SU-DHL-6 (cell line): ENCODE results near the gene ERI2.
"Not testable (repeated sequence)": the region's sequence is repeated elsewhere in the genome, so short reads cannot be mapped to it uniquely, and the experiment has no call there.

ENCODE experiments used
- H2AFZ ChIP-seq: fragments of 200-600 bp; sonication (generic); 2 replicates; pipeline ENCODE4 v1.6.1; 2014; ENCODE audit warnings: low read depth, mild to moderate bottlenecking, moderate library complexity, mixed read lengths, antibody characterized with exemption, low read length; ENCODE audit not compliant: severe bottlenecking
- H3F3A ChIP-seq: fragments of 200-600 bp; shearing (Covaris generic); 2 replicates; pipeline ENCODE4 v1.6.0; 2016; ENCODE audit warnings: antibody characterized with exemption, mild to moderate bottlenecking; ENCODE audit not compliant: insufficient read depth
- H3K27ac ChIP-seq: fragments of 200-600 bp; sonication (generic); 2 replicates; pipeline ENCODE4 v1.5.1; 2016; ENCODE audit warnings: low read depth, mild to moderate bottlenecking, low read length, moderate library complexity, mixed read lengths
- H3K27me3 ChIP-seq: fragments of 200-600 bp; sonication (generic), shearing (Covaris generic); 2 replicates; pipeline ENCODE4 v1.6.0; 2014; ENCODE audit warnings: mild to moderate bottlenecking, low read length
- H3K36me3 ChIP-seq: fragments of 200-600 bp; sonication (generic); 2 replicates; pipeline ENCODE4 v1.6.1; 2014; ENCODE audit warnings: mild to moderate bottlenecking, low read length, mixed read lengths
- H3K4me2 ChIP-seq: fragments of 300-600, 200-600 bp; shearing (Covaris generic), sonication (generic); 2 replicates; pipeline ENCODE4 v1.6.0; 2014; ENCODE audit warnings: low read length, low read depth, mild to moderate bottlenecking; ENCODE audit not compliant: poor library complexity, severe bottlenecking
- H3K4me3 ChIP-seq: fragments of 200-600 bp; sonication (generic); 2 replicates; pipeline ENCODE4 v1.5.1; 2014; ENCODE audit warnings: antibody characterized with exemption, low read length, mild to moderate bottlenecking, mixed read lengths; ENCODE audit not compliant: insufficient read depth, poor library complexity, severe bottlenecking
- H3K79me2 ChIP-seq: fragments of 200-600 bp; sonication (generic); 2 replicates; pipeline ENCODE4 v1.6.1; 2014; ENCODE audit warnings: mild to moderate bottlenecking, low read length, moderate library complexity; ENCODE audit not compliant: insufficient read depth
- H3K9ac ChIP-seq: fragments of 200-600 bp; sonication (generic); 2 replicates; pipeline ENCODE4 v1.7.0; 2014; ENCODE audit warnings: mild to moderate bottlenecking, low read length
- H3K9me2 ChIP-seq: fragments of 200-600 bp; sonication (generic); replicated peaks from 2 replicates; pipeline ENCODE4 v1.6.1; 2014; ENCODE audit warnings: low read length; ENCODE audit not compliant: insufficient read depth
- H3K9me3 ChIP-seq: fragments of 200-600 bp; sonication (generic); 2 replicates; pipeline ENCODE4 v1.6.1; 2014; ENCODE audit warnings: low read length, mixed read lengths; ENCODE audit not compliant: insufficient read depth
- H4K20me1 ChIP-seq: fragments of 200-600 bp; sonication (generic); 2 replicates; pipeline ENCODE4 v1.6.1; 2014; ENCODE audit warnings: low read depth, mild to moderate bottlenecking, antibody characterized with exemption, low read length, moderate library complexity, mixed read lengths
- EZH2phosphoT487 ChIP-seq: fragments of 200-600 bp; sonication (generic), shearing (Covaris generic); conservative IDR thresholded peaks from 2 replicates; pipeline ENCODE4 v1.6.1; 2018; ENCODE audit warnings: mild to moderate bottlenecking, antibody characterized with exemption, low read length, moderate library complexity, mixed read lengths
- TF ChIP-seq, protein P1 (sequence below): fragments of 200-600 bp; sonication (generic); IDR thresholded peaks from one replicate; pipeline ENCODE4 v1.5.1; 2017; ENCODE audit warnings: antibody characterized with exemption, mild to moderate bottlenecking, low read length, moderate library complexity; ENCODE audit not compliant: insufficient read depth, poor library complexity, severe bottlenecking

ERI2 gene

DNA sequence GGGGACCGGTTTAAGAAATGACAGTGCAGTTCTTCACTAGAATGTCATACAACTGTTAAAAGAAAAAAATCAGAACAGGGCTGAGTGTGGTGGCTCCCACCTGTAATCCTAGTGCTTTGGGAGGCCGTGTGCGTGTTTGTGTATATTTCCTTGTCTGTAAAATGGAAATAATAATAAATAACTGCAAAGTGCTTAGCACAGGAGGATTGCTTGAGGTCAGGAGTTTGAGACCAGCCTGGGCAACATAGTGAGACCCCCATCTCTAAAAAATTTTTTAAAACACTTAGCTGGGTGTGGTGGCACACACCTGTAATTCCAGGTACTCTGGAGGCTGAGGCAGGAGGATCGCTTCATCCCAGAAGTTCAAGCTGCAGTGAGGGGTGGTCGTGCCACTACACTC lies 40.0 kb downstream of the ERI2 start:
- H3K4me3 ChIP-seq = no peak overlapping the region
- no peak for TF ChIP-seq EZH2phosphoT487
- TF ChIP-seq, protein P1, sequence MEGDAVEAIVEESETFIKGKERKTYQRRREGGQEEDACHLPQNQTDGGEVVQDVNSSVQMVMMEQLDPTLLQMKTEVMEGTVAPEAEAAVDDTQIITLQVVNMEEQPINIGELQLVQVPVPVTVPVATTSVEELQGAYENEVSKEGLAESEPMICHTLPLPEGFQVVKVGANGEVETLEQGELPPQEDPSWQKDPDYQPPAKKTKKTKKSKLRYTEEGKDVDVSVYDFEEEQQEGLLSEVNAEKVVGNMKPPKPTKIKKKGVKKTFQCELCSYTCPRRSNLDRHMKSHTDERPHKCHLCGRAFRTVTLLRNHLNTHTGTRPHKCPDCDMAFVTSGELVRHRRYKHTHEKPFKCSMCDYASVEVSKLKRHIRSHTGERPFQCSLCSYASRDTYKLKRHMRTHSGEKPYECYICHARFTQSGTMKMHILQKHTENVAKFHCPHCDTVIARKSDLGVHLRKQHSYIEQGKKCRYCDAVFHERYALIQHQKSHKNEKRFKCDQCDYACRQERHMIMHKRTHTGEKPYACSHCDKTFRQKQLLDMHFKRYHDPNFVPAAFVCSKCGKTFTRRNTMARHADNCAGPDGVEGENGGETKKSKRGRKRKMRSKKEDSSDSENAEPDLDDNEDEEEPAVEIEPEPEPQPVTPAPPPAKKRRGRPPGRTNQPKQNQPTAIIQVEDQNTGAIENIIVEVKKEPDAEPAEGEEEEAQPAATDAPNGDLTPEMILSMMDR = no peak
- H3K9ac ChIP-seq = no peak overlapping the region
- no peaks in the 10 kb centered on the region for H3K9me3 ChIP-seq
- H2AFZ ChIP-seq = no peak overlapping the region
- no peaks in the 10 kb centered on the region for H3K79me2 ChIP-seq
- no peaks in the 10 kb centered on the region for H4K20me1 ChIP-seq
- no peak overlapping the region for H3K4me2 ChIP-seq
- no peaks in the 10 kb centered on the region for H3K27me3 ChIP-seq
- no peaks in the 10 kb centered on the region for H3K9me2 ChIP-seq
- H3K27ac ChIP-seq = no peak overlapping the region
- H3F3A ChIP-seq = no peaks in the 10 kb centered on the region
- no peaks in the 10 kb centered on the region for H3K36me3 ChIP-seq

GRCh38 chr16:20765732-20766131 lies 40.5 kb downstream of the ERI2 start:
- no peak overlapping the region for H3K4me3 ChIP-seq
- no peaks in the 10 kb centered on the region for H3K36me3 ChIP-seq
- no peaks in the 10 kb centered on the region for H4K20me1 ChIP-seq
- no peaks in the 10 kb centered on the region for H3K79me2 ChIP-seq
- no peaks in the 10 kb centered on the region for H3K9me2 ChIP-seq
- no peak overlapping the region for H2AFZ ChIP-seq
- H3K9ac ChIP-seq = no peak overlapping the region
- H3K27ac ChIP-seq = no peak overlapping the region
- no peaks in the 10 kb centered on the region for H3K9me3 ChIP-seq
- no peaks in the 10 kb centered on the region for H3F3A ChIP-seq
- no peaks in the 10 kb centered on the region for H3K27me3 ChIP-seq
- H3K4me2 ChIP-seq = no peak overlapping the region
- TF ChIP-seq EZH2phosphoT487 = no peak
- TF ChIP-seq, protein P1 = no peak

DNA sequence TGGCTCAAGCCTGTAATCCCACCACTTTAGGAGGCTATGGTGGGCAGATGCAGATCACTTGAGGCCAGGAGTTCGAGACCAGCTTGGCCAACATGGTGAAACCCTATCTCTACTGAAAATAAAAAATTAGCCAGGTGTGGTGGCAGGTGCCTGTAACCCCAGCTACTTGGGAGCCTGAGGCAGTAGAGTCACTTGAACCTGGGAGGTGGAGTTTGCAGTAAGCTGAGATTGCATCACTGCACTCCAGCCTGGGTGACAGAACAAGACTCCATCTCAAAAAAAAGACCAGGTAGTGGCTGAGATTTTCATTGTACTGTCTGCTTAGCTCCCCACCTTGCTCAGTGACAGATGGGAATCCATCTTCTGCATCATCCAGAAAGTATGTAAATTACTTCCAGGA lies 41.8 kb downstream of the ERI2 start:
- not testable (repeated sequence) for H3K27me3 ChIP-seq, H4K20me1 ChIP-seq, H3K9ac ChIP-seq, H3F3A ChIP-seq, H3K9me3 ChIP-seq, H3K9me2 ChIP-seq, H3K36me3 ChIP-seq, H3K27ac ChIP-seq, H2AFZ ChIP-seq, H3K79me2 ChIP-seq, H3K4me3 ChIP-seq
- H3K4me2 ChIP-seq = peak overlapping the region; percentile 65

DNA sequence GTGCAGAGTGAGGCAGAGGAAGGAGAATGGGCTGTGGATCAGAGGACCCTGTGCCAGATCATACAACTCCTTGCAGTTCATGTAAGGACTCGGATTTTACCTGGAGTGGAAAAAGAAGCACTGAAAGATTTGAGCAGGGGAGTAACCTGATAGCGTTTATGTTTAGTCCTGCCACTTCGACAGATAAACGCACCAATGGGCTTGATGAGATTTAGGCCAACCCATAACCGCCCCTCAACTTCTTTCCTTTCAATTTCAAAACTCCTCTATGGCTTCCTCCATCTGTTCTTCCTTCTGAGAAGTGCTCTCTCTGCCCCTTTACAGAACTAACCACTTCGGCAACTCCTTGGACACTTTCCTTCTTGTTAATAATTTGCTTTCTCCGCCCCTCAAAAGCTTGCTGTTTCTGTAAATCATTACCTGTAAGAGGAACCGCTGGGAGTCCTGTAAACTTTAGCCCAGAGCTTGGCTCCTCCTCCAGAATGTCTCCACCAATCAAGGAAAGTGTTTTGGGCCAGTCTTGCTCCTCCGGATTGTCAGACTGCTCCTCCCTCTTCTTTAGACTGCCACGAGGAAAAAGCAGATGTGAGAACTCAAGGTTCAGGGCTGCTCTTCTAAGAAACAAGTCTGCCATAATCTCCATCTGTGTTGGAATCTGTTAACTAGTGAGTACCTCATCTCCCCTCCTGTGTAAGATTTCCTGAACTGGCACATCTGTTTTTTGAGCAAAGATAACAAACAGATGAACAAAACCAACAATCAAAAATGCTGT lies 42.6 kb downstream of the ERI2 start, which contains the start of gene ACSM3:
Gene ACSM3, plus strand, starts transcription at position 554 of the 772 bp plus-strand sequence. CDS start 6,021 bp downstream, outside the sequence.
- Histone ChIP-seq H4K20me1 (no peaks in the 10 kb centered on the region), H3F3A (no peaks in the 10 kb centered on the region), H3K9me2 (no peaks in the 10 kb centered on the region), H3K4me2 (peak within 1 kb of the TSS; percentile 65), H3K36me3 (no peaks in the 10 kb centered on the region), H3K4me3 (peak within 1 kb of the TSS; percentile 22), H3K9ac (peak within 1 kb of the TSS; percentile 14; the same call in 1 of the 2 replicates), H3K9me3 (no peaks in the 10 kb centered on the region), H2AFZ (peak within 1 kb of the TSS; percentile 90), H3K27me3 (no peaks in the 10 kb centered on the region), H3K79me2 (no peaks in the 10 kb centered on the region), H3K27ac (no peak within 1 kb of the TSS)
- TF ChIP-seq EZH2phosphoT487 = no peak
